Measurements from ENCODE around the gene UNC5B.
"Not testable (repeated sequence)": the region's sequence is repeated elsewhere in the genome, so short reads cannot be mapped to it uniquely, and the experiment has no call there.

The UNC5B gene

GRCh38 chr10:71268247-71268691 lies 55.9 kb downstream of the UNC5B start:
- DNase-seq (ENCODE audit: low read depth) = peak; percentile 29

GRCh38 chr10:71268758-71269157 lies 56.4 kb downstream of the UNC5B start:
- DNase-seq (ENCODE audit: low read depth) = no peak

GRCh38 chr10:71269301-71270288 lies 57.2 kb downstream of the UNC5B start:
- DNase-seq (ENCODE audit: low read depth) = peak; percentile 21

GRCh38 chr10:71270301-71271220 lies 58.2 kb downstream of the UNC5B start:
- DNase-seq (ENCODE audit: low read depth) = peak; percentile 75

- DNase-seq (ENCODE audit: low read depth) = no peak
Measured at GRCh38 chr10:71271662-71272055, 59.3 kb downstream of the UNC5B start.

- DNase-seq (ENCODE audit: low read depth) = peak; percentile 65
Measured at GRCh38 chr10:71272056-71272771, 59.8 kb downstream of the UNC5B start.

GRCh38 chr10:71272974-71273373 lies 60.6 kb downstream of the UNC5B start:
- not testable (repeated sequence) for DNase-seq (ENCODE audit: low read depth)

- no peak for DNase-seq (ENCODE audit: low read depth)
Measured at GRCh38 chr10:71273506-71273905, 61.1 kb downstream of the UNC5B start.

GRCh38 chr10:71274901-71275796 lies 62.8 kb downstream of the UNC5B start:
- no peak for DNase-seq (ENCODE audit: low read depth)

GRCh38 chr10:71276873-71277272 lies 64.5 kb downstream of the UNC5B start:
- DNase-seq (ENCODE audit: low read depth) = no peak

GRCh38 chr10:71277914-71278665 lies 65.7 kb downstream of the UNC5B start:
- no peak for DNase-seq (ENCODE audit: low read depth)

- DNase-seq (ENCODE audit: low read depth) = no peak
Measured at GRCh38 chr10:71278691-71279588, 66.6 kb downstream of the UNC5B start.

- DNase-seq (ENCODE audit: low read depth) = no peak
Measured at GRCh38 chr10:71279590-71280170, 67.3 kb downstream of the UNC5B start.

GRCh38 chr10:71280216-71280615 lies 67.8 kb downstream of the UNC5B start:
- no peak for DNase-seq (ENCODE audit: low read depth)

- DNase-seq (ENCODE audit: low read depth) = no peak
Measured at GRCh38 chr10:71280825-71281224, 68.5 kb downstream of the UNC5B start.

- no peak for DNase-seq (ENCODE audit: low read depth)
Measured at GRCh38 chr10:71281646-71282322, 69.4 kb downstream of the UNC5B start.

- no peak for DNase-seq (ENCODE audit: low read depth)
Measured at GRCh38 chr10:71282323-71282680, 69.9 kb downstream of the UNC5B start.

- no peak for DNase-seq (ENCODE audit: low read depth)
Measured at GRCh38 chr10:71283410-71283809, 71.0 kb downstream of the UNC5B start.

Data from amniotic epithelial cell (primary cell).